Liver (tissue), 9 donors: ENCODE data around the gene ZNF343. TPM values are rescaled to one million over a fixed set of nuclear protein-coding genes. Genes with fewer than 3 reads are reported as not detected.

Experiments used
- DNase-seq: peaks from one replicate; pipeline ENCODE4 v3.0.0-alpha.2; 2017; ENCODE audit warnings: low spot score
- H3K27ac ChIP-seq, 2 donors: one replicate each; pipeline ENCODE4 v1.7.0; 2013; ENCODE audit warnings: inconsistent platforms in 2 of 2, low read length in 2 of 2, control low read depth in 1 of 2, low read depth in 1 of 2, mild to moderate bottlenecking in 1 of 2
- H3K27me3 ChIP-seq, 4 donors: one replicate each; pipeline versions ENCODE4 v1.6.1 to v1.7.0; 2013; ENCODE audit warnings: low read length in 3 of 4, inconsistent platforms in 1 of 4, mild to moderate bottlenecking in 1 of 4, moderate library complexity in 1 of 4; ENCODE audit not compliant: control insufficient read depth in 4 of 4, insufficient read depth in 4 of 4
- H3K36me3 ChIP-seq, 4 donors: one replicate each; pipeline versions ENCODE4 v1.6.1 to v1.7.0; 2013; ENCODE audit warnings: low read length in 3 of 4, mild to moderate bottlenecking in 3 of 4, low read depth in 1 of 4, moderate library complexity in 1 of 4; ENCODE audit not compliant: control insufficient read depth in 4 of 4, insufficient read depth in 3 of 4
- H3K4me1 ChIP-seq, 4 donors: one replicate each; pipeline versions ENCODE4 v1.6.1 to v1.7.0; 2013; ENCODE audit warnings: low read length in 3 of 4, mild to moderate bottlenecking in 3 of 4, moderate library complexity in 1 of 4; ENCODE audit not compliant: control insufficient read depth in 4 of 4, insufficient read depth in 4 of 4
- H3K4me3 ChIP-seq, 3 donors: one replicate each; pipeline versions ENCODE4 v1.6.1 to v1.7.0; 2013; ENCODE audit warnings: low read length in 3 of 3, control low read depth in 1 of 3, low read depth in 1 of 3, mild to moderate bottlenecking in 1 of 3
- H3K9ac ChIP-seq, 2 donors: one replicate each; pipeline ENCODE4 v1.7.0; 2013; ENCODE audit warnings: low read length in 2 of 2, mild to moderate bottlenecking in 2 of 2, moderate library complexity in 2 of 2, control low read depth in 1 of 2, low read depth in 1 of 2
- H3K9me3 ChIP-seq, 4 donors: one replicate each; pipeline versions ENCODE4 v1.6.1 to v1.7.0; 2013; ENCODE audit warnings: low read length in 3 of 4; ENCODE audit not compliant: control insufficient read depth in 4 of 4
- FOXA1 ChIP-seq: IDR thresholded peaks from 2 replicates; pipeline ENCODE4 v1.6.1; 2016; ENCODE audit warnings: antibody characterized with exemption
- FOXA2 ChIP-seq: IDR thresholded peaks from 2 replicates; pipeline ENCODE4 v1.6.1; 2016; ENCODE audit warnings: antibody characterized with exemption
- GABPA ChIP-seq, 2 donors: IDR thresholded peaks in 1 of 2; conservative IDR thresholded peaks in 1 of 2; 2 replicates each; pipeline ENCODE4 v1.6.1; 2016; ENCODE audit warnings: antibody characterized with exemption in 2 of 2, mild to moderate bottlenecking in 1 of 2, moderate library complexity in 1 of 2
- HNF4A ChIP-seq, 2 donors: conservative IDR thresholded peaks; 2 replicates each; pipeline ENCODE4 v1.6.1; 2016; ENCODE audit warnings: antibody characterized with exemption in 2 of 2, mild to moderate bottlenecking in 2 of 2
- HNF4G ChIP-seq: IDR thresholded peaks from 2 replicates; pipeline ENCODE4 v1.6.1; 2016; ENCODE audit warnings: antibody characterized with exemption
- JUND ChIP-seq, 2 donors: IDR thresholded peaks; 2 replicates each; pipeline ENCODE4 v1.6.1; 2016; ENCODE audit warnings: antibody characterized with exemption in 2 of 2
- MAX ChIP-seq: IDR thresholded peaks from 2 replicates; pipeline ENCODE4 v1.6.1; 2016; ENCODE audit warnings: antibody characterized with exemption
- NR2F2 ChIP-seq: IDR thresholded peaks from 2 replicates; pipeline ENCODE4 v1.6.1; 2016; ENCODE audit warnings: antibody characterized with exemption
- RAD21 ChIP-seq, 2 donors: IDR thresholded peaks; 2 replicates each; pipeline ENCODE4 v1.6.1; 2016; ENCODE audit warnings: antibody characterized with exemption in 2 of 2, mild to moderate bottlenecking in 2 of 2
- REST ChIP-seq: IDR thresholded peaks from 2 replicates; pipeline ENCODE4 v1.6.1; 2016; ENCODE audit warnings: antibody characterized with exemption, mild to moderate bottlenecking
- RXRA ChIP-seq, 2 donors: IDR thresholded peaks; 2 replicates each; pipeline ENCODE4 v1.6.1; 2017 to 2018; ENCODE audit warnings: antibody characterized with exemption in 2 of 2, mild to moderate bottlenecking in 1 of 2
- SP1 ChIP-seq: IDR thresholded peaks from 2 replicates; pipeline ENCODE4 v1.6.1; 2018; ENCODE audit warnings: antibody characterized with exemption, mild to moderate bottlenecking
- TAF1 ChIP-seq: conservative IDR thresholded peaks from 2 replicates; pipeline ENCODE4 v1.6.1; 2016; ENCODE audit warnings: antibody characterized with exemption, mild to moderate bottlenecking
- YY1 ChIP-seq: IDR thresholded peaks from 2 replicates; pipeline ENCODE4 v1.6.1; 2016; ENCODE audit warnings: antibody characterized with exemption, mild to moderate bottlenecking
- WGBS: extraction: QIAGEN DNeasy Blood & Tissue Kit; methylation state at CpG from one replicate; pipeline ENCODE4 v1.1.7; 2013; 5-methylcytosine and 5-hydroxymethylcytosine counted together
- polyA plus RNA-seq, 2 donors: library from polyadenylated mRNA; stranded (reverse) in 1 of 2; unstranded in 1 of 2; fragments of 200-250 nt in 1 of 2; fragments of >200 nt in 1 of 2; fragmentation: Nextera tagmentation in 1 of 2; extraction: Ambion mirVana in 1 of 2; gene quantifications; one replicate each; pipeline versions ENCODE4 v1.2.1 to v1.2.3, GENCODE V29; 2013 to 2015
- total RNA-seq, 2 donors: library from RNA; depleted of rRNA; stranded (reverse); fragments of >200 nt; gene quantifications; one replicate each; pipeline ENCODE4 v1.2.3, GENCODE V29; 2014
- donor health status: healthy.
- donor health status: healthy.
- donor health status: healthy.
- donor health status: healthy.
- donor health status: healthy.

The ZNF343 gene
- total and polyA plus RNA-seq, 4 donors = 3.3 to 10.5 (median 4.2) TPM

GRCh38 chr20:2459981-2460751, 48.5 kb downstream of the ZNF343 start:
- no peaks in the 10 kb centered on the region for H3K27me3 ChIP-seq
- no peak overlapping the region for H3K4me3 ChIP-seq
- DNase-seq = no peak
- H3K9me3 ChIP-seq = no peaks in the 10 kb centered on the region
- TF ChIP-seq YY1 (no peak), HNF4G (no peak), NR2F2 (no peak), HNF4A (conservative IDR thresholded peaks at IDR 0.05) (no peak), FOXA2 (no peak), SP1 (no peak), TAF1 (no peak), MAX (no peak), GABPA (IDR thresholded peaks at IDR 0.05 in 1 of 2, conservative IDR thresholded peaks at IDR 0.05 in 1 of 2) (no peak), REST (no peak), JUND (IDR thresholded peaks at IDR 0.05) (no peak), RAD21 (IDR thresholded peaks at IDR 0.05) (no peak), FOXA1 (no peak)
- no peaks in the 10 kb centered on the region for H3K4me1 ChIP-seq
- H3K36me3 ChIP-seq = peaks cover 12 to 58% (median 56%) of the 10 kb centered on the region in 4 donors
- H3K9ac ChIP-seq = no peak overlapping the region
- WGBS = 72% methylated on average over 1 of the region's 1 CpG
- no peak overlapping the region for H3K27ac ChIP-seq

GRCh38 chr20:2458919-2459499, 49.7 kb downstream of the ZNF343 start:
- 87% methylated on average over 3 of the region's 3 CpGs for WGBS
- Histone ChIP-seq H3K36me3 (peaks cover 9 to 46% (median 44%) of the 10 kb centered on the region in 4 donors), H3K4me1 (no peaks in the 10 kb centered on the region), H3K27me3 (no peaks in the 10 kb centered on the region), H3K4me3 (no peak overlapping the region), H3K9me3 (no peaks in the 10 kb centered on the region), H3K27ac (no peak overlapping the region), H3K9ac (no peak overlapping the region)
- no peak for DNase-seq
- TF ChIP-seq RXRA (IDR thresholded peaks at IDR 0.05) = no peak
- TF ChIP-seq GABPA (IDR thresholded peaks at IDR 0.05 in 1 of 2, conservative IDR thresholded peaks at IDR 0.05 in 1 of 2) = no peak
- TF ChIP-seq YY1 = no peak
- no peak for TF ChIP-seq MAX
- no peak for TF ChIP-seq RAD21 (IDR thresholded peaks at IDR 0.05)
- TF ChIP-seq JUND (IDR thresholded peaks at IDR 0.05) = no peak
